Measurements from ENCODE around the gene LRRC36.

DNA sequence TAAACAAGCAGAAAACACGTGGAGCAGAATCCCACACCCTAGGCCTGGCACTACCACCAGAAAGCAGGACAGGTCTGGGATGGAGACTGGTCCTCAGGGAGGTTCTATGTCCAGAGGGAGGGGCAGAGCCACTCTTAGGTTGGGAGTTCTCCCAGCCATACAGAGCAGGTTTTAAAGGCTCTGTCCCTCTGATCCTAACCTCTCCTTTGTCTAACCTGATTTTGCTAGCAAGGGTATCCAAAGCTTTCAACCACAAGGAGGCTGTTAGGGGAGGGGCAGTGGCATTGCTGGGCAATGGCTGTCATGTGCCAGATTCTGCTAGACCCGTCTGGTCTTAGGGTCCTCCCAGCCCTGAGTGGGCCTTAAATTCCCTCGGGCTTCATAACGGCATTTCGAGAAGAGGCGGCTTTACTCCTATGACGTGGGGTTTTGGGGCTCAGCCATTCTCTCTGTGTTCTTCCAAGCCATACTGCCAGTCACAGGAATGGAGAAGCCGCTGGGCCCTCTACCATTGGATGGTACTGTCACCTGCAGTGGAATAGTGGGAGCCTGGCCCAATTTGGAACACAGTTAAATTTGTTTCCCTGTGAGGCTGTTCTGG lies 61.0 kb downstream of the LRRC36 start:
- TF ChIP-seq CTCF (conservative IDR thresholded peaks at IDR 0.05; ENCODE audit: low read depth in 2 of 2) = no peak
- no peak for TF ChIP-seq EZH2phosphoT487 (IDR thresholded peaks at IDR 0.05; ENCODE audit: unreplicated experiment)
- TF ChIP-seq CREB1 (CRISPR knock-in tag; IDR thresholded peaks at IDR 0.05; ENCODE audit: low read depth) = no peak
- TF ChIP-seq EZH2 (IDR thresholded peaks at IDR 0.05; ENCODE audit: low read depth, unreplicated experiment) = no peak
- TF ChIP-seq POLR2AphosphoS5 (IDR thresholded peaks at IDR 0.05; ENCODE audit: low read depth) = no peak
- TF ChIP-seq, protein P1, sequence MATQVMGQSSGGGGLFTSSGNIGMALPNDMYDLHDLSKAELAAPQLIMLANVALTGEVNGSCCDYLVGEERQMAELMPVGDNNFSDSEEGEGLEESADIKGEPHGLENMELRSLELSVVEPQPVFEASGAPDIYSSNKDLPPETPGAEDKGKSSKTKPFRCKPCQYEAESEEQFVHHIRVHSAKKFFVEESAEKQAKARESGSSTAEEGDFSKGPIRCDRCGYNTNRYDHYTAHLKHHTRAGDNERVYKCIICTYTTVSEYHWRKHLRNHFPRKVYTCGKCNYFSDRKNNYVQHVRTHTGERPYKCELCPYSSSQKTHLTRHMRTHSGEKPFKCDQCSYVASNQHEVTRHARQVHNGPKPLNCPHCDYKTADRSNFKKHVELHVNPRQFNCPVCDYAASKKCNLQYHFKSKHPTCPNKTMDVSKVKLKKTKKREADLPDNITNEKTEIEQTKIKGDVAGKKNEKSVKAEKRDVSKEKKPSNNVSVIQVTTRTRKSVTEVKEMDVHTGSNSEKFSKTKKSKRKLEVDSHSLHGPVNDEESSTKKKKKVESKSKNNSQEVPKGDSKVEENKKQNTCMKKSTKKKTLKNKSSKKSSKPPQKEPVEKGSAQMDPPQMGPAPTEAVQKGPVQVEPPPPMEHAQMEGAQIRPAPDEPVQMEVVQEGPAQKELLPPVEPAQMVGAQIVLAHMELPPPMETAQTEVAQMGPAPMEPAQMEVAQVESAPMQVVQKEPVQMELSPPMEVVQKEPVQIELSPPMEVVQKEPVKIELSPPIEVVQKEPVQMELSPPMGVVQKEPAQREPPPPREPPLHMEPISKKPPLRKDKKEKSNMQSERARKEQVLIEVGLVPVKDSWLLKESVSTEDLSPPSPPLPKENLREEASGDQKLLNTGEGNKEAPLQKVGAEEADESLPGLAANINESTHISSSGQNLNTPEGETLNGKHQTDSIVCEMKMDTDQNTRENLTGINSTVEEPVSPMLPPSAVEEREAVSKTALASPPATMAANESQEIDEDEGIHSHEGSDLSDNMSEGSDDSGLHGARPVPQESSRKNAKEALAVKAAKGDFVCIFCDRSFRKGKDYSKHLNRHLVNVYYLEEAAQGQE (IDR thresholded peaks at IDR 0.05; ENCODE audit: unreplicated experiment) = no peak
- no peak for TF ChIP-seq ZNF462 (CRISPR knock-in tag; IDR thresholded peaks at IDR 0.05)
